Iris pigment epithelial cell (primary cell): Measurements from ENCODE around the gene RYR3.
"Not testable (repeated sequence)": the region's sequence is repeated elsewhere in the genome, so short reads cannot be mapped to it uniquely, and the experiment has no call there.

Experiments
- DNase-seq: peaks from one replicate; pipeline ENCODE4 v3.0.0-alpha.2; 2011; ENCODE audit warnings: low read depth

Gene RYR3

DNA sequence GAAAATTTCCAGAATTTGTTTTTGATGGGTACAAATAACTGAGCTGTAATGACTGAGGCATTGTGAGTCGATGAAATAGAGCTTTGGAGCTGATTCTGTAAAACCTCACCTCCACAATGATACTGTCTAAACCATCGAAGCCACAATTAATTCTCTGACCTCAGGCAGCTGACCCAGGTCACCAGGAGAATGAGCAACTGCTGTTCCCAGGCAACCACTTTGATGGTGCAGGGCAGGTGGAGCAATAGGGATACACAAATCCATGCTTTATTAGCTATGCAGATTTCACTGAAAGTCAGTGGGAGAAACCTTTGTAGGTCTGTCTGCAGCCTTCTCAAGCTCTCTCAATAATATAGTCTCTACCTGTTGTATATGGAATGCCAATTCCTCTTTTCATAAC lies 204.4 kb downstream of the RYR3 start:
- DNase-seq: no peak

DNA sequence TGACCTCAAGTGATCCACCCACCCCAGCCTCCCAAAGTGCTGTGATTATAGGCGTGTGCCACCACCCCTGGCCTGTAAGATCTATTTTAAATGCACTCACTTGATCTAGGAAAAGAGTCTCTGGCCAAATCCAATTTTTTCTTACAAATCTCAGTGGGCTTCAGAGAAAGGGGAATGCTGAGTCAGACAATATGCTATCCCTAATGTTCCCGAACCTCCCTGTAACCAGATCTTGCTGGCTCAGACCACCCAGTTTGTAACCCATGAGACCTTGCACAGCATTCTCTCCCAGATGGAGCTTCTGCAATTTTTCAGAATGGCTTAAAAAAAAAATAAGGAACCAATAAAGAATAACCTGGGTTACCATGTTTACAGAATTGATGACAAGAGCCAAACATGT lies 205.8 kb downstream of the RYR3 start:
- DNase-seq: no peak

DNA sequence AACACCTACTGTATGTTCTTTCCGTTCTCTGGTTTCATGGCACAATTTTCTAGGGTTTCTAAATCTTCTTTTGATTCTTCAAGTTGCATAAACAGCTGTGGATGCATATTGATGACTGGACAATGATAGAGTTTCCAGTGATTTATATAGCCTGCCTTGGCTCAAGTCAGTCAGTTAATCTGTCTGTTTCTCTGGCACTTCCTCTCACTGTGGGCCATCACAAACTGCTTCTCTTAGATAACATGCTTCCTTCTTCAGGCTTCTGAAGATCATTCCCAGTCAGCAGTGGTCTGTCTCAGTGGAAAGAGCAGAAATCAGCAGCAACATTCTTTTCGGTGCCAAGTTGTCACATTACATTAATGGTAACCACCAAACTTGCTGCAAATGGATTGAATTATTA lies 207.2 kb downstream of the RYR3 start:
- no peak for DNase-seq

DNA sequence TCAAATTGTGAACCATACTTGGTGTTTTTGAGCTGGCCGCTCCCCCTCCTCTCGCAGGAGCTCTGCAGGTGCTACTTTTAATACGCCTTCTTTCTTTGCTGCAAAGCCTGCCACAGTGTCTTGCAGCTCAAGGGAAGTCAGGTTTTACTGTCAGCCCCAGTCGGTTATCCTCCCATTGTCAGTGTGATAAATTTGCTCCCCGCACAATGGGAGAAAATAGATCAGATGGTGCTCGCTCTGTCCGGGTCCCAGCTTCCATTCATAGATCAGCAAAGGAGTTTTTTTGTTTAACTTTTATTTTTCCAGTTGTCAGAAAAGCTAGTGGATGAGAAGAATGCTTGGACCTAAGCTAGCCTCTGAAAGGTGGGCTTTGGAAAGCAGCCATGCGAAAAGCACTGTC lies 207.7 kb downstream of the RYR3 start:
- no peak for DNase-seq

DNA sequence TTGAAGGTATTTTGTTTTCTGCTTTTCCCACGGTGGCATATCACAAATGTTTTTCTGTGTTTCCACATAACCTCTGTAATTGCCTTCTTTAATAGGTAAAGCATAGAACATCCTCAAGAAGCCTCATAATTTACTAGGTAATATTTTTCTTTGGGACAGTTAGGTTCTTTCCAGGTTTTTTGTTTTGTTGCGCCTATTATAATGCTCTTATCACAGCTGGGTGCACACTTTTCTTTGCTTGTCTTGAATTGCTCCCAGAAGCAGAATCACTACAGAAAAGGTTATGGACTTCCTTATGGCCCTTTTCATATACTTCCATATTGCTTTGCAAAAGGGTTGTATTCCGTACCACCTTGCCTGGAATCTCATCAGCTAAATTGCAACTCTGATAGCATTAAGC lies 213.5 kb downstream of the RYR3 start:
- no peak for DNase-seq

DNA sequence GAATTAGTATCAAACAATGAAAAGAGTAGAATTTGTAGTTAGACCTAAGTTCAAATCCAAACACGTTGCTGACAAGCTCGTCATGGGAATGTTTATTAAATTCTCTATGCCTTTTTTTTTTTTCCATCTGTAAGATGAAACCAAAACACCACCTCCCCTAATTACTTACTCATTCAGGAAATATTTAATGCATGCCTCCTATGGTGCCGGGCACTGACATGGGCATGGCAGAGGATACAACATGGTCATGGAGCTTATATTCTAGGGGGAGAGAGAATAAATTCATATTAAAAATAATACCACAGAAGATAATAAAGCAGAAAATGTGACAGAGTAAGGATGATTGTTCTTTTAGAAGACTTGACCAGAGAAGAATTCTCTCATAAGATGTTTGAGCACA lies 215.8 kb downstream of the RYR3 start:
- no peak for DNase-seq

DNA sequence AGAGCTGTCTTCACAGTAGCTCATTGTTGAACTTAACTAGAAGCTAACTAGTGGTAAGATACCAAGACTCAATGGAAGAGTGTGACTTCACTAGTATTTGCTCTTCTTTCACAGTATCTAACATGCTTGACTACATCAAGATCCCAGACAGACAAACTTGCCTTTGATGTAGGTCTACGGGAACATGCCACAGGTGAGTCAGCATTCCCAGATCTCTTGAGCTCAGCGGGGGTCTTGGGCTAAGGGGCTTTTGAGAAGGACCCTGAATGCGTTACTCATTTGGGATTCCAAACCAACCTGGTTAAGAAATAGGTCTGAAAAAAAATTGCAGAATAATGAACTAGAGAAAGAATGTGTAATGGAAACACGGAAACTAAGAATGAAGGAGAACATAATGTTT lies 222.4 kb downstream of the RYR3 start:
- no peak for DNase-seq

DNA sequence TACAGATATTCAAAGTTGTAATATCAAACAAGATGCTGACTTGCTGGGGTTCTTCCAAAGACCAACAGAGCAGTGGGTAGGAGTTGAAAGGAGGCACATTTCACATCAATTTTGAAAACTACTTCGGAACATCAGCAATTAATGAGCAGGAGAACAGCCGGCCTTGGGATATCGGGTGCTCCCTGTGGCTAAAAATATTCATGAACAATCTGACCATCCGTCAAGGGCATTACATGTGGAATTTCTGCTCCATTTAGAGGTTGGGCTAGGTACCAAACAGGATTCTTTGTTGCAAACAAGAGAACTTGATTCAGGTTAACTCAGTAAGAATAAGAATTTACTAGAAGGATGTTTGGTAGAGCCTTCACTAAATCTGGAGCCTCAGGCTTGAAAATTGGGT lies 223.9 kb downstream of the RYR3 start:
- no peak for DNase-seq

DNA sequence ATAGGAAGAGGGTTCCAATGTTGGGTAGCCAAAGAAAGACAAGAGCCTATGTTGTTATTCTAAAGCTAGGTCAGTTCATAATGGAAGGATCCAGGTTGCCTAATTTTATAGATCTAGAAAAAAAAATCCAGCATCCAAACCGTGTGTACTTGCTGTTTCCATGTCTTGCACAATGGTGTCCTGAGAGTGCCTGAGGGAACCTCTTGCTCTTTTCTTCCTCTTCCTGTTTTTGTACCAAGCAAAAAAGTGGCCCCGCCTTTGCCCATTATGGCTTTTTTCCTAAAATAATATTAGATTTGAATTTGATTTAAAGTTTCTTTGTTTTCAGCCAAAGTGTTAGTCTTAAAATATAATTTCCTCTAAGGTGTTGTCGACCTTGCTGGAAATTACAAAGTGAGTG lies 224.4 kb downstream of the RYR3 start:
- no peak for DNase-seq

DNA sequence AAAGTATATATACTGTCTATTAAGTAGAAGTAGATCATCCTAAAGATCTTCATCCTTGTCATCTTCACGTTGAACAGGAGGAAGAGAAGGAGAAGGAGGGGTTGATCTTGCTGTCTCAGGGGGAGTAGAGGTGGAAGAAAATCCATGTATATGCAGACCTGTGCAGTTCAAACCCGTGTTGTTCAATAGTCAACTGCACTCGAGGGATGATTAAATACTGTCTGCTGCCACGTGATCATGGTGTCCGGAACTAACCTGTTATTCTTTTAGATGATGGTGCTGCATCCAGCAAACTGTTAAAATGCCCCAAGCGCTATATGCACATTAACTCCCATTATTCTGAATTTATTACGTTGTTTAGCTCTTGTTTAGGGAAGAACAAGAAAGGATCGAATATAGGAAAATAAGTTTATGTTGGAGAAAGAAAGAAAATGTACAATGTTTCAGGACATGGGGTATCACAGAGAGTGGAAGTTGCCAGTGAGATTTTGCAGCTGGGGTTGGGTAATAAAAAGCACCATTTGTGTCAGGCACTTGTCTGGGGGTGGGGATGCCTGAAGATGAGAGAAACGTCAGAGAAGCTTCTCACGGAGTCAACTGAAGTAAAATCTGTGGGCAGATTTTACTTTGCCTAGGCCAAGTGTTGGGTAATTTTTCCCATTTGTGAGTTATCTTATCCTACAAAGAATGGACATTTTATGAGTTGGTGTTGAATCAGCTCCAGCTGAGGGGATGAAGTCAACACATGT lies 229.2 kb downstream of the RYR3 start:
- no peak for DNase-seq

DNA sequence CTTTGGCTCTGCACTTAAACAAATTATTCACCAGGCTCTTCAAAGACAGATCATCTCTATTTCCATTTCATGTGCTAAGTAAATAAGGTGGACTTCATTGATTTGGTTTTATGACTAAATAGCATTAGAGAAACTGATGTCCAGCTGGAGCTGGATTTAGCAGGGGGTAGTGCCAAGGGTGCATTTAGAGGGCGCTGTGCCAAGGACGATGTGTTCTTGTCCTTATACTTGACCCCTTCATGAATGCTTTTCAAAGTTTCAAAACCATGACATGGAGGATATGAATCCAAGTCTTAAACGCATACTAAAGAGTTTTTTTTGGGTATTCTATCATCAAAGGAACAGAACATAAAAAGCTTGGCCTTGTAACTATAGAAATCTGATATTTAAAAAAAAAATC lies 233.2 kb downstream of the RYR3 start:
- no peak for DNase-seq

DNA sequence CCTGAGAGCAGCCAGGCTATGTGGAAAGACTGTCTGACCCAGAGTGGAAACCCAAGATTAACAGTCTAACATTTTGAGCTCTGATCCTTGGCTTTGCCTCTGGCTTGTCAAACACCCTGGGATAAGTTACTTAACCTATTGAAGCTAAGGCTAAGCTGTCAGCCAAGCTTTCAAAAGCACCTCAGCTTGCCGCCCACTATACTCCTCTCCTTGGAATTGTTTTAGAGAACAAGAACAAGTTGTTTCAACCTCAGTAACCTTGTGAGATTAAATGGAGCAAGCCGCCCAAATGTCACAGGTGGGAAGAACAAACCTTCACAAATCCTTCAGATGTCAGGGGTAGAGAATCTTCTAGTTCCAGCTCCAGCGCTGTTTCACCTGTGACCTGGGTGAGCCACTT lies 235.1 kb downstream of the RYR3 start:
- no peak for DNase-seq

DNA sequence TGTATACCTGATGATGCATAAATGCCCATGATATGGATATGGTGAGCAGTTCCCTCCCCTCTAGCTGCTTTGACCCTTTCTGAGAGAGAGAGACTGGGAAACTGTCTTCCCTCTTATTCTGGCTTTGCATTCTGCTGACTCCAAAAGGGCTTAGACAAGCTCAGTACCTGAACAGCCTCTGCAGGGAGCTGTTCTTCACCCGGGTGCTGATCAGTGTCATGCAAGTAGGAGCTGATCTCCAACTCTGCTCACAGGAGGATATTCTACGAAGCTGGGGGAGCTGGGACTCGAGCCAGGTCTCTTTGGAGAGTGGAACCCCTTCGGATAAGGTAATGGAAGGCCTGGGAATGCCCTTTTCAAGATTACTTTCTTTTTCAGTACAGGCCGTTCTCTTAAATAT lies 237.1 kb downstream of the RYR3 start:
- DNase-seq: peak; percentile 41

DNA sequence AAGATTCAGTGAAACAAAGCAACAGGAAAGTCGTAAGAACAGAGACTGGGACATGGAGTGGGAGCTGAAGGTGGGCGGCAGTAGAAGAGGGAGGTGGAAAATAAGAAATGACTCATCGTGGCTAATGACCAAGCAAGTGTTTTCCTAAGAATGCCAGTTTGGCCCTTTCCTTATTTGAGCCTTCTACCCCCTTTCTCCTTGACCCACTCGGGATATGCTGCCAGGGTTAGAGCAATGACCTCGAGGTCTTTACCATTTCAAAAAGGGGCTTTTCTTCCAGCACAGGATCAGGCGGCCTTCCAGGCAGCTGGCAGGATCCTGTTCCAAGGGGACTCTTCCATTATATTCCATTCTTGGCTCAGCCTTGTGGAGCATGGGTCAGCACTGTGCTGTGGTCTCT lies 241.1 kb downstream of the RYR3 start:
- DNase-seq: no peak

DNA sequence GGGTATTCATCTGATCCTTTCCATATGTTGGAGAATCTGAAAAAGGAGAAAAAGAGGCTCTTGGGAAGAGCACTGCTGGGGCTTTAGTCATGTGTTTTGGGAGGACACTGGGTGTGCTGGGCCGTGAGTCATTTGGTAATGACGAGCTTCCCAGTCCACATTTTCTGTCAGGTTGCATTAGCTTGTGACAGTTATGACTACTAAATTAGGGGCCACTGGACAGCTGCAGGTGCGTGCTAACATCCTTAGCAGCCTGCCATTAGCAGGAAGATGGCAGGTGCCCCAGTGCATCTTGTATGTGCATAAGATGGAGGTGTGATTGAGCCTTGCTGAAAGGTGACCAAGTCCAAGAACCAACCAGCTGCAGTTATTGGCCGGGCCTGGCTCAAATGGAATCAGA lies 242.4 kb downstream of the RYR3 start:
- DNase-seq: no peak

DNA sequence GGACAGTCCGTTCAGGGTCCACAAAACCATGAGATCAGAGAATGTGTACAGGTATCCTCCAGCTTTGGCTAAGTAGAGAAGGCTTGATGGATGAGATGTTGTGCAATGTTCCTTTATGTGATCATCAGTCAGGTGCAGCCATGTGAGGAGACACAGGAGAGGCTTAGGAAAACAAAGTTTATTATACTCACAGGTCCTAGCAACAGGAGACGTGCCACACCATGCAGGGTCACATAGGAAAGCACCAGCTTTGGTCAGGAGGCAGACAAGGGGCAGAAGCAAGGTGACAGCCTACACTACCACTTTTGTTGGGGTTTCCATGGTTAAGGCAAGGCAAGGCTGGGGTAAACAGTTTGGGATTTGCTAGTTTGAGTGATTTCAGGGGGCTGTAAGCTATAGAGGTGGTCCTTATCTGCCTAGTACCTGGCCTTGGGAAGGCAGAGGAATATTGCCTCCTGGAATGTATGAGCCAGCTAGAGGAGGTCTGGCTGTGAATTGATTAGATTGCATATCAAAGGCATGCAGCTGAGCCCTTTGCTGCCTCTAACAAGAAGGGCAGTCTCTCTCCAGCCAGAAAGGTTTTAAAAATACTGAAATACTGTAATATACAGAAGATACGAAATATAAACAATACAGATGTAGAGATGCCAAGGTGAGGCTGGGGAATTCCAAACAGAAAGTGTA lies 248.6 kb downstream of the RYR3 start:
- no peak for DNase-seq

DNA sequence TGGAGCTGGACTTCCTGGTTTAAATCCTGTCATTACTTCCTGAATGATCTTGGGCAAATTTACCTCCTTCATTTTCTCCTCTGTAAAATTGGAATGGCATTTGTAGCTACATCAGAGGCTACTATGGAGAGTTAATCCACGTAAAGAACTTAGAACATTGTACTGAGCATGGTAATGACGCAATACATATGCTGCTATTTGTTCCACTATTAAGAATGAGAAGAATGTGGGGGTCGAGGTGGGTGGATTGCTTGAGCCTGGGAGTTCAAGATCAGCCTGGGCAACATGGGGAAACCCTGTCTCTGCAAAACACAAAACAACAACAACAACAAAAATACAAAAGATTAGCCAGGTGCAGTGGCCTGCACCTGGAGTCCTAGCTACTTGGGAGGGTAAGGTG lies 250.6 kb downstream of the RYR3 start:
- DNase-seq: peak; percentile 1

DNA sequence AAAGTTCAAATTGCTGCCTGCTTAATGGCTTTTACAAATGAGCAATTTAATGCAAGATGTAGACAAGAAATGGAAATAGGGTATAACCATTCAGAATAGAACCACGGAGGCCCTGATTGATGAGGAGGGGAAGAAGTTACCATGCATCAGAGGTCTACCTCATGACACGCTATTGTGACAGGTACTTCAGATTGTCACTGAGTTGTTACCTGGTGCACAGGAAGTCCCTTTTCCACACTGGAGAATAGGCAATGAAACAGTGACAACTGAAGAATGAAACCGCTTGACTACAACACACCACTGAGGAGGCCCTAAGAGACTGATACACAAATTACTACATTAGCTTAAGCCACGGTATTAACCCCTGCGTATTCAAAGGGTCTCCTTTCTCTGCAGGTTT lies 251.2 kb downstream of the RYR3 start:
- DNase-seq: no peak

DNA sequence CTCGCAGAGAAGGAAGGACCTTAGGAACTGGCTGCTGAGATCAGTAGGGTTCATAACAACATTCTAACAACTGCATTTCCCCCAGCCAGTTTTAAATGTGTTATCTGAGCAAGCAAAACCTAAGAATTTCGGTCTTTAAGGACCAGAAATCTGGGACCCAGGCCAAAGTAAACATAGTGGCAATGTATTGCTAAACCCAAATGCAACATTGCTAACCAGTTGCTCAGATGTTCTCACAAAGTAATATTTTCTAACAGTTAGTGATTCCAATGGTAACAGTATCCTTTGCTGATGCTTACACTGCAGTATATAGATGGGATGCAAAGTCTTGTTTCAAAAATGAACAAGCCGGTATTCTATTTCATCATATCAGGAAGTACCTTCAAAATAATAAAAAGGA lies 254.3 kb downstream of the RYR3 start:
- DNase-seq: peak; percentile 78

DNA sequence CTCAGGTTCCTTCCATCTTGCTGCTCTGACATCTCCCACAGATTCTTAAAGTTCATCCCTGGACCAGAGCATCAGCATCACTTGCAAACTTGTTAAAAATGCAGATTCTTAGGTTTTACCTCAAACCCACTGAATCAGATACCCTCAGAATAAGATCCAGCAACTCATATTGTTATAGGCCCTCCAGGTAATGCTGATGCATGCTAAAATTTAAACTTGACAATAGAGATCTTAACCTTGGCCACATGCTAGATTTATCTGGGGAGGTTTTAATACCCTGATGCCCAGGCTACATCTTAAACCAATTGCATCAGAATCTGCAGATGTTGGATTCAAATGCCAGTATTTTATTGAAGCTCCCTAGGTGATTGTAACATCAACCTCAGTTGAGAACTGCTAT lies 256.9 kb downstream of the RYR3 start:
- DNase-seq: no peak

DNA sequence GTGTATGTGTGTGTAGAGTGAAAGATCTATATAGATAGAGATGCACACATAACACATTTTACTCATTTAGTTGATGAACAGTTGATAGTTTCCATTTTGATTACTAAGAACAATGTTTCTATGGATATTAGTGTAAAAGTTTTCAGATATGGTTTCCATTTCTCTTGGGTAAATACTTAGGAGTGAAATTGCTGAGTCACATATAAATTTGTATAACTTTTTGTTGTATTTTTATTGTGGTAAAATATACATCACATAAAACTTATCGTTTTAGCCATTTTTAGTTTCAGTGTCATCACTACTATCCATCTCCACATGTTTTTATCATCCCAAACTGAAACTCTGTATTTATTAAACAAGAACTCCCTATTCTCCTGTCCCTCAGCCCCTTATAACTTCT lies 258.3 kb downstream of the RYR3 start:
- no peak for DNase-seq

DNA sequence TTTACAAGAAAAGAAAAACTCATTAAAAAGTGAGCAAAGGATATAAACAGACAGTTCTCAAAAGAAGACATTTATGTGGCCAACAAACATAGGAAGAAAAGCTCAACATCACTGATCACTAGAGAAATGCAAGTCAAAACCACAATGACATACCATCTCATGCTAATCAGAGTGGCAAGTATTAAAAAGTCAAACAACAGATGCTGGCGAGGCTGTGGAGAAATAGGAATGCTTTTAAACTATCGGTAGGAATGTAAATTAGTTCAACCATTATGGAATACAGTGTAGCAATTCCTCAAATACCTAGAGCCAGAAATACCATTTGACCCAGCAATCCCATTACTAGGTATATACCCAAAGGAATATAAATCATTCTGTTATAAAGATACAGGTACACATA lies 267.1 kb downstream of the RYR3 start:
- not testable (repeated sequence) for DNase-seq

DNA sequence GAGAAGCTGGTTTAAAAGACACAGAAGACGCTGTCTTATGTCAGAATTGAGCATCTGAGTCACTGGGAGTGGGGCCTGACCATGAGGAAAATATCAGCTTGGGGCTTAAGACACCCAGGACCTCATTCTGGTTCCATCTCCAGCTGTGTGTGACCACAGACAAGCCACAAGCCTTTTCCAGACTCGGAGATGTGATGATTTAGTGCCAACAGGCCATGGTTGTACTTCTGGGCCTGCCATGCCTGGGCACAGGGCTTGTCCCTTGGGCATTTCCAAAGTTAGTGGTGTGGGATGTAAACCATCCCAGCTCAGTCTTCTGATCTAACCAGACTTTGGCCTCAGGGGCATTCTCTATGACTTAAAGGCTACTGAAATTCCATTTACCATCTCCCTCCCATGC lies 269.8 kb downstream of the RYR3 start:
- no peak for DNase-seq

DNA sequence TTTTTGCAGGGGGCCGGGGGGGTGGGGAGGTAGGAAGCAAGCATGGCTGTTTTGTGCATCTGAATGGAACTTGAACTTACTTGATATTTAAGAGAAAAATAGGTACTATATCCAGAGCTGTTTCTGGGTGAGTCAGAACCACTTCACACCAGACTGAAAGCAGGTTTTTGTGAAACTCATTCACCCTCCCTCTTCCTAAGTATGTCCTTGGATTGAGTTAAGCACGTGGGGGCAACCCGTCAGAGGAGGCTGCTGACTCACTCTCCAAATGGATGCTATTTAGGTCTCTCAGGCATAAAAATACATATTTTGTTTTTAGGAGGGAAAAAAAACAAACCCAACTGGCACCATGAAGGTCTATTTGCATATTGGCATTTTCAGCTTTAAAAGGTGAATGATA lies 270.3 kb downstream of the RYR3 start:
- DNase-seq: peak; percentile 40
